ENCODE data around the gene LRRC8A.

- no peak for TF ChIP-seq CTCF (IDR thresholded peaks at IDR 0.05; ENCODE audit: low read length)
- no peak for TF ChIP-seq EZH2 (IDR thresholded peaks at IDR 0.05; ENCODE audit: borderline replicate concordance, low read length)
These were observed 17.1 kb downstream of the LRRC8A start for GRCh38 chr9:128898845-128899565.
